Fibroblast of mammary gland (primary cell): Measurements from ENCODE around the gene ANK3.

Experiments
- DNase-seq: peaks from one replicate; pipeline ENCODE4 v3.0.0-alpha.2; 2010; ENCODE audit warnings: low read depth
- H3K4me3 ChIP-seq: 2 replicates; pipeline ENCODE4 v1.5.1; 2011; ENCODE audit warnings: low read depth, mild to moderate bottlenecking, low read length, moderate library complexity; ENCODE audit not compliant: control insufficient read depth
- CTCF ChIP-seq: conservative IDR thresholded peaks from 2 replicates; pipeline ENCODE4 v1.5.1; 2011; ENCODE audit warnings: low read depth, low read length, inconsistent platforms; ENCODE audit not compliant: control insufficient read depth, insufficient read depth

ANK3 gene

GRCh38 chr10:60082341-60082740 lies 307.3 kb downstream of the ANK3 start:
- no peak for TF ChIP-seq CTCF
- no peak overlapping the region for H3K4me3 ChIP-seq
- DNase-seq, result no peak

GRCh38 chr10:60073781-60074656 lies 315.7 kb downstream of the ANK3 start:
- no peak for DNase-seq
- no peak overlapping the region for H3K4me3 ChIP-seq
- TF ChIP-seq CTCF, result no peak

- no peak for DNase-seq
- TF ChIP-seq CTCF, result no peak
- no peak overlapping the region for H3K4me3 ChIP-seq
Observed at GRCh38 chr10:60073397-60073780, 316.3 kb downstream of the ANK3 start.

- no peak for DNase-seq
- H3K4me3 ChIP-seq, result no peak overlapping the region
- TF ChIP-seq CTCF, result no peak
Observed at GRCh38 chr10:60069311-60069710, 320.4 kb downstream of the ANK3 start.

- H3K4me3 ChIP-seq, result no peak overlapping the region
- no peak for DNase-seq
- no peak for TF ChIP-seq CTCF
Observed at GRCh38 chr10:60050366-60050765, 339.3 kb downstream of the ANK3 start.

GRCh38 chr10:60048091-60048501 lies 341.6 kb downstream of the ANK3 start:
- peak; percentile 41 for TF ChIP-seq CTCF
- H3K4me3 ChIP-seq, result no peak overlapping the region
- peak; percentile 15 for DNase-seq
